Liver (tissue), 3 donors: Measurements from ENCODE around the gene DBI.

Experiments
- ATF3 ChIP-seq: IDR thresholded peaks from 2 replicates; pipeline ENCODE4 v1.6.1; 2016; ENCODE audit warnings: antibody characterized with exemption
- CTCF ChIP-seq: fragments of 150-350 bp; IDR thresholded peaks from 2 replicates; pipeline ENCODE4 v1.5.1; 2017; ENCODE audit warnings: improper control_type of control experiment, low read depth, low read length; ENCODE audit not compliant: missing input control
- EGR1 ChIP-seq, 2 donors: IDR thresholded peaks; 2 replicates each; pipeline ENCODE4 v1.6.1; 2016 to 2018; ENCODE audit warnings: antibody characterized with exemption in 2 of 2, low read depth in 2 of 2
- GABPA ChIP-seq, 2 donors: IDR thresholded peaks in 1 of 2; conservative IDR thresholded peaks in 1 of 2; 2 replicates each; pipeline ENCODE4 v1.6.1; 2016; ENCODE audit warnings: antibody characterized with exemption in 2 of 2, mild to moderate bottlenecking in 1 of 2, moderate library complexity in 1 of 2
- HNF4G ChIP-seq: IDR thresholded peaks from 2 replicates; pipeline ENCODE4 v1.6.1; 2016; ENCODE audit warnings: antibody characterized with exemption
- MAX ChIP-seq: IDR thresholded peaks from 2 replicates; pipeline ENCODE4 v1.6.1; 2016; ENCODE audit warnings: antibody characterized with exemption
- REST ChIP-seq: IDR thresholded peaks from 2 replicates; pipeline ENCODE4 v1.6.1; 2016; ENCODE audit warnings: antibody characterized with exemption, mild to moderate bottlenecking
- SP1 ChIP-seq: IDR thresholded peaks from 2 replicates; pipeline ENCODE4 v1.6.1; 2018; ENCODE audit warnings: antibody characterized with exemption, mild to moderate bottlenecking
- YY1 ChIP-seq: IDR thresholded peaks from 2 replicates; pipeline ENCODE4 v1.6.1; 2016; ENCODE audit warnings: antibody characterized with exemption, mild to moderate bottlenecking
- donor health status: healthy.
- donor health status: healthy.

DNA sequence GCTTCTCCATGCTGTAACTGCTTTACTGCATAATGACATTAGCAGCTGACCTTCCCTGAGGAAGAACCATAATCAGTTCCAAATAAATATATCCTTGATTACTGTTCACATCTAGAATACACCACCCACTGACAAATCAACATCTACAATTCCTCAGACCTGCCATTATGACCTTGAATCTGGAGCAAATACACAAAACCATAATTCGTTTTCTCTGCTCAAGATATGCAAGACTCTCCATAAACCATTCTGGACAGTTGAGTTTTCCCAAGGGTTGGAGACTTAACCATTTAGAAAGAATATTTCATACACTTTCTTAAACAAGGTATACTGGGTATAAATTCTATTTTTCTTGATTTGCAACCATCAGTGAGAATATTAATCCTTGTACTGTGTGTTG, 11.9 kb upstream of the DBI start:
- TF ChIP-seq CTCF, result no peak
- TF ChIP-seq EGR1 (IDR thresholded peaks at IDR 0.05; ENCODE audit: low read depth in 2 of 2), result no peak
- no peak for TF ChIP-seq HNF4G
- TF ChIP-seq REST, result no peak
- TF ChIP-seq GABPA (IDR thresholded peaks at IDR 0.05 in 1 of 2, conservative IDR thresholded peaks at IDR 0.05 in 1 of 2), result no peak
- no peak for TF ChIP-seq ATF3
- no peak for TF ChIP-seq MAX
- TF ChIP-seq SP1, result no peak
- TF ChIP-seq YY1, result no peak
